Fibroblast of skin of left biceps (primary cell): Measurements from ENCODE around the gene GHITM.
"Not testable (repeated sequence)": the region's sequence is repeated elsewhere in the genome, so short reads cannot be mapped to it uniquely, and the experiment has no call there.

Experiments
- DNase-seq, 2 experiments: peaks; one replicate each; pipeline ENCODE4 v3.0.0-alpha.2; 2013; ENCODE audit warnings: low read depth in 2 of 2

GHITM gene

GRCh38 chr10:84176836-84177474 is 37.6 kb downstream of the GHITM start:
- no peak for DNase-seq

GRCh38 chr10:84177541-84178141 is 38.3 kb downstream of the GHITM start:
- DNase-seq: no peak

DNA sequence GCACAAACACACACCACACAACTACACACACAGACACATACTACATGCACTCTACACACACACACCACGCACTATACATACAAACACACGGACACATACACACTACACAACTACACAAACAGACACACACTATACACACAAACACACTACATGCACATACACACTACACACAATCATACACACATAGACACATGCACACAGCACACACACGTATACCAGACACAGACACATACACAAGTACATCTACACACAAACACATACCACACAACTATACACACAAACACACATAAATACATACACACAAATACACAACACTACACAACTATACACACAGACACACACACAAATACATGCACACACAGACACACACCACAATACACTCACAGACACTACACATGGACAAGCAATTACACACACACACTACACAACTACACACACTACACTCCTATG is 38.9 kb downstream of the GHITM start:
- DNase-seq: no peak

GRCh38 chr10:84179059-84179710 is 39.9 kb downstream of the GHITM start:
- DNase-seq: no peak

- DNase-seq: not testable (repeated sequence)
Measured at GRCh38 chr10:84180386-84180785, 41.1 kb downstream of the GHITM start.

DNA sequence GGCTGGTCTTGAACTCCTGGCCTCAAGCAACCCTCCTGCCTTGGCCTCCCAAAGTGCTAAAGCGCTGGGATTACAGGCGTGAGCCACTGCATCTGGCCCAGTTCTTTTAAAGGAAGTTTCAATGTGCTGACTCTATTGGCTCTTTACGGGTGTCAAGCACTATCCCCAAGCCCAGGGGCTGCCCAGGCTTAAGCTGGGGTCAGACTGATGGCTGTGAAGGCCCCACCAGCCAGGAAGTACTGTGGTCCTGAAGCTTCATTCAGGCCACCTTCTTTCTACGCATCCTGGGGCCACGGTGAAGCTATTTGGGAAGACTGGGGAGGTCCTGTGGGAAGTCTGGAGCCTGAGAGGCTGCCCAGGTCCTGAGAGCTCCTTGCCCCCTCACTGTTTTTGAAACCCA is 42.3 kb downstream of the GHITM start:
- no peak for DNase-seq

DNA sequence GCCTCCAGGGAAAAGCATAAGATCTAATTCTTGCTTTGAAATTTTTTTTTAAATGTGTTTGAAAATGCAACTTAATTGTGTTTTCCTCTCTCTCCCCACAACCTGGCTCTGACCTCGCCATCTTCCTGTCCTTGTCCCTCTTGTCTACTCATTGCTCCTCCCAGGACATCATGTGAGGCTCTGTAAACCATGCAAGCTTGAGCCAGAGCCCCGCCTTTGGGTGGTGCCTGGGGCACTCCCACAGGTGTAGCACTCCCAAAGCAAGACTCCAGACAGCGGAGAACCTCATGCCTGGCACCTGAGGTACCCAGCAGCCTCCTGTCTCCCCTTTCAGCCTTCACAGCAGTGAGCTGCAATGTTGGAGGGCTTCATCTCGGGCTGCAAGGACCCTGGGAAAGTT is 45.2 kb downstream of the GHITM start:
- DNase-seq: no peak

- DNase-seq: no peak
Measured at GRCh38 chr10:84185526-84186175, 46.3 kb downstream of the GHITM start.

DNA sequence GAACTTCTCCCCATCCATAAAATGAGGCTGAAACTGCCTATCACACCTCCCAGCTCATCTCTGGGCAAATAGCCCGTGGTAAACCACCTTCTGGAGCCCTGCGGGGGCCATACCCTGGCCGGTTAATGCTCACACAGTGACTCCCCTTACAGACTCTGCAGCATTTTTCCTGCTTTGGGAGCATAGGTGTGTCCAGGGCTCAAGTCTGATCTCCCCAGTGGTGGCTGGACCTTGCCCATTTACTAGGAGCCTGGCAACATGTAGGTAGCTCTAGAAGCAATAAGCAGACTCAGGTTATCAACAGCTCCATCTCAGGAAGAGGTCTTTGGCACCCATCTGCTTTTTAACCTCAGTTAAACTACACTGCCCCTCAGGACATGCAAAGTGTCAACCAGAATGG is 49.5 kb downstream of the GHITM start:
- no peak for DNase-seq

GRCh38 chr10:84190621-84191020 is 51.3 kb downstream of the GHITM start:
- no peak for DNase-seq

DNA sequence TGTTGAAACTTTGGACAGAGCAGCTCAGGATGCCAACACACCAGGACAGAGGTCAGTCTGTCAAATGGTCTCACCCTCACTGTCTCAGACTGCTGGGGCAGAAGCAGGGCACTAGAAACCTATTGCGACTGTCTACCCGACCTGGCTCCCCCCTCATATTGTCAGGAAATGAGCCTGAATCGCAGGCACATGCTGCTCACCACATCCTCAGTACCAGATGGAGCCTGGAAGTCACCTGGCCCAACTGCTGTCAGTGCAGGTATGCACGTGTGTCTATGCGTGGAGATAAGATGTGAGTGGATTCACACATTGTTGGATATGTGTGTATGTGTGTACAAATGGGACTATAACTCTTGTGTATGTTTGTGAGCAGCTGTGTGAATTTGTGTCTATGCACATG is 51.8 kb downstream of the GHITM start:
- DNase-seq: no peak

GRCh38 chr10:84193327-84193726 is 54.0 kb downstream of the GHITM start:
- no peak for DNase-seq

- DNase-seq: no peak
Measured at GRCh38 chr10:84193846-84194423, 54.6 kb downstream of the GHITM start.

- DNase-seq: no peak
Measured at GRCh38 chr10:84194424-84195043, 55.2 kb downstream of the GHITM start, which contains the start of gene CDHR1. Gene CDHR1 (plus strand): TSS chr10:84194537. CDS start chr10:84194761, 224 bp downstream.

DNA sequence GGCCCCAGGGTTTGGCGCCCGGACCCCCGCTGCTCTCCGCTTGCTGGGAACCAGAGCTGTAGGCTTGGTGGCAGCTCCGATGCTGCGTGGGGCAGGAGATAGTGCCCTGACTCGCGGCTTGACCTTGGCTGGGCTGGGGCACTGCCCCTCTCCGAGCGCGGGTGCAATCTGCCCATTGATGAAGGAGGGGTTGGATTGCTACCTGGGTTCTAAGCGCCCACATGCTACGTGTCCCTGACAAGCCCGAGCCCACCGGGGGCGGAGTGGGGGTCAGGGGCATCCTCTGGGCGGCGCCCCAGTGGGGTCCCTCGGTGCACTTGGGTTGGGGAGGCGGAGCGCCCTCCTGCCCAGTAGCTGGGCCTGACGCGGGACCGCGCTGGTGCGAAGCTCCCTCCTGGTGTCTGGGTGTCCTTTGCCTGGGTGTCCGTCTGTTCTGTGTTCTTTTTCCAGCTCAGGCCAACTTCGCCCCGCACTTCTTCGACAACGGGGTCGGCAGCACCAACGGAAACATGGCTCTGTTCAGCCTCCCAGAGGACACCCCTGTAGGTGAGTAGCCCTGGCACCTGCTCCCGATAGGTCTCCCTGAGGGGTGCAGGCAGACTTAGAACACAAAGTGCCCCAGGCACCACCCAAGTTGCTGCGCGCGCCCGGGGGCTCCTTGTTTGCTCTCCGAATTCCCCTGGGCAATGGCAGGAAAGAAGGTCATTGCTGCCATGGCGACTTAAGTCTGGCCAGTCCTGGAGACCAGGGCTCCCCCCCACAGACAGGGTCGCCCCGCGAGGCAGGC is 55.9 kb downstream of the GHITM start:
- no peak for DNase-seq

- no peak for DNase-seq
Measured at GRCh38 chr10:84196083-84196482, 56.8 kb downstream of the GHITM start.

- DNase-seq: no peak
Measured at GRCh38 chr10:84196941-84197340, 57.6 kb downstream of the GHITM start.

DNA sequence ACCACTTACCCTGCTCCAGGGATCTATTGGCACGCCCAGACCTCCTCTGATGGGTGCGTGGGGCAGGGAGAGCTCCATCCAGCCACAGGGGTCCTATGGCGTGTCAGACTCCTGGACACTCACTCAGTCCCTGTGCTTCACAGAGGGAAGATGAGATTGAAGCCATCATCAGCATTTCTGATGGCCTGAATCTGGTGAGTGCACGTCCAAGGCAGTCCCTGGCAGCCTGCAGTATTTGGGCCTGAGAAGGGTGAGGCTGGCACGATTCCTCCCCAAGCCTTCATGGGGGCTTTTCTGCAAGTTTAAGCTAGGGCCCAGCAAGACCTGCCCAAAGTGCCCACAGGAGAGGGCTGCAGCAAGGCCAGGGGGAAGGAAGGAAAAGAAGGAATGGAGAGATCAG is 58.3 kb downstream of the GHITM start:
- DNase-seq: no peak

GRCh38 chr10:84198206-84198915 is 59.1 kb downstream of the GHITM start:
- DNase-seq: no peak

- no peak for DNase-seq
Measured at GRCh38 chr10:84200537-84201243, 61.4 kb downstream of the GHITM start.
